Neural progenitor cell (in vitro differentiated cells): ENCODE results near the gene PTRH1.

Experiments used
- EZH2 ChIP-seq: fragments of 200-600 bp; sonication (generic); IDR thresholded peaks from 2 replicates; pipeline ENCODE4 v1.6.1; 2017; ENCODE audit warnings: antibody characterized with exemption, mild to moderate bottlenecking, moderate library complexity
- EZH2phosphoT487 ChIP-seq: fragments of 200-600 bp; sonication (generic); IDR thresholded peaks from 2 replicates; pipeline ENCODE4 v1.6.1; 2017; ENCODE audit warnings: antibody characterized with exemption
- TF ChIP-seq, protein P1 (sequence below): fragments of 200-600 bp; sonication (generic); IDR thresholded peaks from 2 replicates; pipeline ENCODE4 v1.5.1; 2017; ENCODE audit warnings: antibody characterized with exemption, mild to moderate bottlenecking

GRCh38 chr9:127722055-127722745, 6.7 kb upstream of the PTRH1 start:
- TF ChIP-seq, protein P1, sequence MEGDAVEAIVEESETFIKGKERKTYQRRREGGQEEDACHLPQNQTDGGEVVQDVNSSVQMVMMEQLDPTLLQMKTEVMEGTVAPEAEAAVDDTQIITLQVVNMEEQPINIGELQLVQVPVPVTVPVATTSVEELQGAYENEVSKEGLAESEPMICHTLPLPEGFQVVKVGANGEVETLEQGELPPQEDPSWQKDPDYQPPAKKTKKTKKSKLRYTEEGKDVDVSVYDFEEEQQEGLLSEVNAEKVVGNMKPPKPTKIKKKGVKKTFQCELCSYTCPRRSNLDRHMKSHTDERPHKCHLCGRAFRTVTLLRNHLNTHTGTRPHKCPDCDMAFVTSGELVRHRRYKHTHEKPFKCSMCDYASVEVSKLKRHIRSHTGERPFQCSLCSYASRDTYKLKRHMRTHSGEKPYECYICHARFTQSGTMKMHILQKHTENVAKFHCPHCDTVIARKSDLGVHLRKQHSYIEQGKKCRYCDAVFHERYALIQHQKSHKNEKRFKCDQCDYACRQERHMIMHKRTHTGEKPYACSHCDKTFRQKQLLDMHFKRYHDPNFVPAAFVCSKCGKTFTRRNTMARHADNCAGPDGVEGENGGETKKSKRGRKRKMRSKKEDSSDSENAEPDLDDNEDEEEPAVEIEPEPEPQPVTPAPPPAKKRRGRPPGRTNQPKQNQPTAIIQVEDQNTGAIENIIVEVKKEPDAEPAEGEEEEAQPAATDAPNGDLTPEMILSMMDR, result no peak
- TF ChIP-seq EZH2, result no peak
- TF ChIP-seq EZH2phosphoT487, result no peak
